ENCODE data around the gene CSHL1.

DNA sequence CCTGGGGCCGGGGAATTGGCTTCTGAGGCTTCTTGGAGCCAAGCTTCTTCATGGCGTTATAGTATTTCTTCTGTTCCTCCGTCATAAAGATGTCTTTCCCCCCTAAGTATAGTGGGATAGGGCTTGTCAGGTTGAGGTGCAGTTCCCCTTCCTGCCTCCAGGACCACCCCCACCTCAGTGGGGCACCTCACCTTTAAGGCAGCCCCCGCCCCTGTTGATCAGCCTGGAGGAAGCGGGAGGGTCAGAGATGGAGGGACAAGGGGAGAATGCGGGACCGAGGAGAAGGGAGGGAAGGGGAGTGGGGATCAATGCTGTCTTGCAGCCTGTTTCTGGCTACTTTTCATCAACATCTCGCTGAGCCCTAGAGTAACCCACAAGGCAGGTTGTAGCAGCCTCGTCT lies 32.7 kb upstream of the CSHL1 start:
- TF ChIP-seq, protein P1, sequence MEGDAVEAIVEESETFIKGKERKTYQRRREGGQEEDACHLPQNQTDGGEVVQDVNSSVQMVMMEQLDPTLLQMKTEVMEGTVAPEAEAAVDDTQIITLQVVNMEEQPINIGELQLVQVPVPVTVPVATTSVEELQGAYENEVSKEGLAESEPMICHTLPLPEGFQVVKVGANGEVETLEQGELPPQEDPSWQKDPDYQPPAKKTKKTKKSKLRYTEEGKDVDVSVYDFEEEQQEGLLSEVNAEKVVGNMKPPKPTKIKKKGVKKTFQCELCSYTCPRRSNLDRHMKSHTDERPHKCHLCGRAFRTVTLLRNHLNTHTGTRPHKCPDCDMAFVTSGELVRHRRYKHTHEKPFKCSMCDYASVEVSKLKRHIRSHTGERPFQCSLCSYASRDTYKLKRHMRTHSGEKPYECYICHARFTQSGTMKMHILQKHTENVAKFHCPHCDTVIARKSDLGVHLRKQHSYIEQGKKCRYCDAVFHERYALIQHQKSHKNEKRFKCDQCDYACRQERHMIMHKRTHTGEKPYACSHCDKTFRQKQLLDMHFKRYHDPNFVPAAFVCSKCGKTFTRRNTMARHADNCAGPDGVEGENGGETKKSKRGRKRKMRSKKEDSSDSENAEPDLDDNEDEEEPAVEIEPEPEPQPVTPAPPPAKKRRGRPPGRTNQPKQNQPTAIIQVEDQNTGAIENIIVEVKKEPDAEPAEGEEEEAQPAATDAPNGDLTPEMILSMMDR (conservative IDR thresholded peaks at IDR 0.05 in 1 of 2, IDR thresholded peaks at IDR 0.05 in 1 of 2; ENCODE audit: extremely low read depth in 1 of 2, insufficient read depth in 1 of 2, low read depth in 1 of 2, low read length in 2 of 2), result no peak
- no peak for TF ChIP-seq EZH2 (IDR thresholded peaks at IDR 0.05; ENCODE audit: borderline replicate concordance, low read length)
